HepG2 (cell line): ENCODE results near the gene PFKL. TPM values are rescaled to one million over a fixed set of nuclear protein-coding genes. Genes with fewer than 3 reads are reported as not detected.

ENCODE experiments used
- GTF3A ChIP-seq: sonication (generic); formaldehyde crosslinking; conservative IDR thresholded peaks from 2 replicates; pipeline ENCODE4 v1.4.0; 2020; ENCODE audit warnings: mild to moderate bottlenecking, missing genetic modification reagents
- HCFC1 ChIP-seq: fragments of 150-350 bp; IDR thresholded peaks from 2 replicates; pipeline ENCODE4 v1.6.1; 2014; ENCODE audit warnings: low read depth, low read length
- PPARG ChIP-seq: conservative IDR thresholded peaks from 2 replicates; pipeline ENCODE4 v1.6.1; 2016; ENCODE audit warnings: missing biosample characterization, missing genetic modification reagents
- SPEN ChIP-seq: sonication (generic); formaldehyde crosslinking; IDR thresholded peaks from 2 replicates; pipeline ENCODE4 v1.5.1; 2020; ENCODE audit warnings: low read depth, mild to moderate bottlenecking, missing genetic modification reagents
- ZSCAN31 ChIP-seq: sonication (generic); formaldehyde crosslinking; IDR thresholded peaks from 2 replicates; pipeline ENCODE4 v1.5.0; 2020; ENCODE audit warnings: low read depth, mild to moderate bottlenecking, missing genetic modification reagents
- ZSCAN9 ChIP-seq: IDR thresholded peaks from 2 replicates; pipeline ENCODE4 v1.6.1; 2016; ENCODE audit warnings: borderline replicate concordance
- polyA plus RNA-seq, 8 experiments: library from polyadenylated mRNA; depleted of rRNA in 3 of 8; stranded (reverse) in 7 of 8; unstranded in 1 of 8; fragments of >200 nt; fragmentation: Illumina TruSeq in 4 of 8; extraction: Trizol in 4 of 8; gene quantifications; 2 replicates each; pipeline versions ENCODE4 v1.2.1 to v1.2.3, GENCODE V29; 2011 to 2016; ENCODE audit warnings: low read depth in 4 of 8, missing spikeins in 1 of 8, mixed read lengths in 1 of 8; ENCODE audit not compliant: insufficient read depth in 1 of 8
- total RNA-seq, 5 experiments: library from RNA; depleted of rRNA; stranded (reverse); fragments of >200 nt; fragmentation: Illumina TruSeq; extraction: Trizol; gene quantifications; 2 replicates each; pipeline ENCODE4 v1.2.3, GENCODE V29; 2016; ENCODE audit warnings: low read depth in 1 of 5
- TF ChIP-seq, protein P1 (sequence below): sonication (generic); formaldehyde crosslinking; IDR thresholded peaks from 2 replicates; pipeline ENCODE4 v1.4.0; 2020; ENCODE audit warnings: mild to moderate bottlenecking, missing genetic modification reagents, borderline replicate concordance
- TF ChIP-seq, protein P2 (sequence below): sonication (generic); formaldehyde crosslinking; IDR thresholded peaks from 2 replicates; pipeline ENCODE4 v1.4.0; 2020; ENCODE audit warnings: missing genetic modification reagents
- TF ChIP-seq, protein P3 (sequence below): sonication (generic); formaldehyde crosslinking; IDR thresholded peaks from 2 replicates; pipeline ENCODE4 v1.5.1; 2020; ENCODE audit warnings: mild to moderate bottlenecking, missing genetic modification reagents
- TF ChIP-seq, protein P4 (sequence below): sonication (generic); formaldehyde crosslinking; conservative IDR thresholded peaks from 2 replicates; pipeline ENCODE4 v1.8.1; 2023; ENCODE audit warnings: missing genetic modification reagents
- TF ChIP-seq, protein P5 (sequence below): sonication (generic); formaldehyde crosslinking; IDR thresholded peaks from 2 replicates; pipeline ENCODE4 v1.8.0; 2022; ENCODE audit warnings: low read depth, missing genetic modification reagents

The PFKL gene
- total and polyA plus RNA-seq, 2 of the 13 experiments (the other 11 are each of a cell fraction or from before 2014, with no cell fraction given), result 92.8 to 106 TPM

DNA sequence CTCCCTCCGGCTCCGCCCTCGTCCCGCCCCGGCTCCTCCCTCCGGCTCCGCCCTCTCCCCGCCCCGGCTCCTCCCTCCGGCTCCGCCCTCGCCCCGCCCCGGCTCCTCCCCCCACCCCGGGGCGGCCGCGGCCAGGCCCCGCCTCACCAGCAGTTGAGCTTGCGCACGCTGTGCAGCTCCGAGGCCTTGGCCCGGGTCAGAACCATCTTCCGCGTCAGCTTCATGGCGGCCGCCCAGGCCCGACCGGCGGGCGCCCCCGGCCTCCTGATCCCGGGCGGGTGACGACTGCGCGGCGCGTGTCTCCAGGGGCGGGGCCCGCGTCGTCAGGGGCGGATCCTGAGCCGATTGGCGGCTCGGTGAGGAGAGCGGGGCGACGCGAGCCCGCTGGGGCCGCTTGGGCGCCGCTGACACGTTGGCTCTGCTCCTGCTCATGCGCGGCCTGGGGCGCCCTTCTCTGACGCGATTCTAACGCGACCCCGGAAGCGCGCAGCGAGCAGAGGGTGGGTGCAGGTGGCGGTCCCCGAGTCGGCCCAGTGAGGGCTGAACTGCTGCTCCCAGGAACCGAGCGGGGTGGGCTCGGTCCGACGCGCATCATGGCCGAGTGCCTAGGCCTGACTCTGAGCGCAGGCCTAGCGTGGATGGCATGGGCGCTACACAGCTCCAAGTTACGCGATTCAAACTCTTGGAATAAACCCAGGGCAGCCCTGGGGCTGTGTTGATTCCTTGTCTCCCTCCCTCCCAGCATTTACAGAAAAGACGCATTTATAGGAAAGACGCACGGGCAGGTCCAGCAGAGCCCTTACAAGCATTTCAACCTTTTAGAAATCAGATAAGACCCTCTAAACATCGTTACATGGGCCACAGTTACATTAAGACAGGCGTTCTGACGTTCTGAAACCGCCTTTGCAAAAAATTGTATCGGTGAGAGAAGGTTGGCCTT, 39.4 kb downstream of the PFKL start, which contains the start of gene CFAP410 (continued):
- TF ChIP-seq, protein P1, sequence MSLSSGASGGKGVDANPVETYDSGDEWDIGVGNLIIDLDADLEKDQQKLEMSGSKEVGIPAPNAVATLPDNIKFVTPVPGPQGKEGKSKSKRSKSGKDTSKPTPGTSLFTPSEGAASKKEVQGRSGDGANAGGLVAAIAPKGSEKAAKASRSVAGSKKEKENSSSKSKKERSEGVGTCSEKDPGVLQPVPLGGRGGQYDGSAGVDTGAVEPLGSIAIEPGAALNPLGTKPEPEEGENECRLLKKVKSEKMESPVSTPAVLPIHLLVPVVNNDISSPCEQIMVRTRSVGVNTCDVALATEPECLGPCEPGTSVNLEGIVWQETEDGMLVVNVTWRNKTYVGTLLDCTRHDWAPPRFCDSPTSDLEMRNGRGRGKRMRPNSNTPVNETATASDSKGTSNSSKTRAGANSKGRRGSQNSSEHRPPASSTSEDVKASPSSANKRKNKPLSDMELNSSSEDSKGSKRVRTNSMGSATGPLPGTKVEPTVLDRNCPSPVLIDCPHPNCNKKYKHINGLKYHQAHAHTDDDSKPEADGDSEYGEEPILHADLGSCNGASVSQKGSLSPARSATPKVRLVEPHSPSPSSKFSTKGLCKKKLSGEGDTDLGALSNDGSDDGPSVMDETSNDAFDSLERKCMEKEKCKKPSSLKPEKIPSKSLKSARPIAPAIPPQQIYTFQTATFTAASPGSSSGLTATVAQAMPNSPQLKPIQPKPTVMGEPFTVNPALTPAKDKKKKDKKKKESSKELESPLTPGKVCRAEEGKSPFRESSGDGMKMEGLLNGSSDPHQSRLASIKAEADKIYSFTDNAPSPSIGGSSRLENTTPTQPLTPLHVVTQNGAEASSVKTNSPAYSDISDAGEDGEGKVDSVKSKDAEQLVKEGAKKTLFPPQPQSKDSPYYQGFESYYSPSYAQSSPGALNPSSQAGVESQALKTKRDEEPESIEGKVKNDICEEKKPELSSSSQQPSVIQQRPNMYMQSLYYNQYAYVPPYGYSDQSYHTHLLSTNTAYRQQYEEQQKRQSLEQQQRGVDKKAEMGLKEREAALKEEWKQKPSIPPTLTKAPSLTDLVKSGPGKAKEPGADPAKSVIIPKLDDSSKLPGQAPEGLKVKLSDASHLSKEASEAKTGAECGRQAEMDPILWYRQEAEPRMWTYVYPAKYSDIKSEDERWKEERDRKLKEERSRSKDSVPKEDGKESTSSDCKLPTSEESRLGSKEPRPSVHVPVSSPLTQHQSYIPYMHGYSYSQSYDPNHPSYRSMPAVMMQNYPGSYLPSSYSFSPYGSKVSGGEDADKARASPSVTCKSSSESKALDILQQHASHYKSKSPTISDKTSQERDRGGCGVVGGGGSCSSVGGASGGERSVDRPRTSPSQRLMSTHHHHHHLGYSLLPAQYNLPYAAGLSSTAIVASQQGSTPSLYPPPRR (CRISPR knock-in tag), result peak; percentile 77; the same call in 1 of the 2 replicates
- TF ChIP-seq HCFC1, result peak; percentile 81
- TF ChIP-seq PPARG, result no peak
- TF ChIP-seq ZSCAN31 (CRISPR knock-in tag), result peak; percentile 75; the same call in 1 of the 2 replicates
- TF ChIP-seq, protein P2, sequence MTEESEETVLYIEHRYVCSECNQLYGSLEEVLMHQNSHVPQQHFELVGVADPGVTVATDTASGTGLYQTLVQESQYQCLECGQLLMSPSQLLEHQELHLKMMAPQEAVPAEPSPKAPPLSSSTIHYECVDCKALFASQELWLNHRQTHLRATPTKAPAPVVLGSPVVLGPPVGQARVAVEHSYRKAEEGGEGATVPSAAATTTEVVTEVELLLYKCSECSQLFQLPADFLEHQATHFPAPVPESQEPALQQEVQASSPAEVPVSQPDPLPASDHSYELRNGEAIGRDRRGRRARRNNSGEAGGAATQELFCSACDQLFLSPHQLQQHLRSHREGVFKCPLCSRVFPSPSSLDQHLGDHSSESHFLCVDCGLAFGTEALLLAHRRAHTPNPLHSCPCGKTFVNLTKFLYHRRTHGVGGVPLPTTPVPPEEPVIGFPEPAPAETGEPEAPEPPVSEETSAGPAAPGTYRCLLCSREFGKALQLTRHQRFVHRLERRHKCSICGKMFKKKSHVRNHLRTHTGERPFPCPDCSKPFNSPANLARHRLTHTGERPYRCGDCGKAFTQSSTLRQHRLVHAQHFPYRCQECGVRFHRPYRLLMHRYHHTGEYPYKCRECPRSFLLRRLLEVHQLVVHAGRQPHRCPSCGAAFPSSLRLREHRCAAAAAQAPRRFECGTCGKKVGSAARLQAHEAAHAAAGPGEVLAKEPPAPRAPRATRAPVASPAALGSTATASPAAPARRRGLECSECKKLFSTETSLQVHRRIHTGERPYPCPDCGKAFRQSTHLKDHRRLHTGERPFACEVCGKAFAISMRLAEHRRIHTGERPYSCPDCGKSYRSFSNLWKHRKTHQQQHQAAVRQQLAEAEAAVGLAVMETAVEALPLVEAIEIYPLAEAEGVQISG, result peak; percentile 92
- TF ChIP-seq, protein P3, sequence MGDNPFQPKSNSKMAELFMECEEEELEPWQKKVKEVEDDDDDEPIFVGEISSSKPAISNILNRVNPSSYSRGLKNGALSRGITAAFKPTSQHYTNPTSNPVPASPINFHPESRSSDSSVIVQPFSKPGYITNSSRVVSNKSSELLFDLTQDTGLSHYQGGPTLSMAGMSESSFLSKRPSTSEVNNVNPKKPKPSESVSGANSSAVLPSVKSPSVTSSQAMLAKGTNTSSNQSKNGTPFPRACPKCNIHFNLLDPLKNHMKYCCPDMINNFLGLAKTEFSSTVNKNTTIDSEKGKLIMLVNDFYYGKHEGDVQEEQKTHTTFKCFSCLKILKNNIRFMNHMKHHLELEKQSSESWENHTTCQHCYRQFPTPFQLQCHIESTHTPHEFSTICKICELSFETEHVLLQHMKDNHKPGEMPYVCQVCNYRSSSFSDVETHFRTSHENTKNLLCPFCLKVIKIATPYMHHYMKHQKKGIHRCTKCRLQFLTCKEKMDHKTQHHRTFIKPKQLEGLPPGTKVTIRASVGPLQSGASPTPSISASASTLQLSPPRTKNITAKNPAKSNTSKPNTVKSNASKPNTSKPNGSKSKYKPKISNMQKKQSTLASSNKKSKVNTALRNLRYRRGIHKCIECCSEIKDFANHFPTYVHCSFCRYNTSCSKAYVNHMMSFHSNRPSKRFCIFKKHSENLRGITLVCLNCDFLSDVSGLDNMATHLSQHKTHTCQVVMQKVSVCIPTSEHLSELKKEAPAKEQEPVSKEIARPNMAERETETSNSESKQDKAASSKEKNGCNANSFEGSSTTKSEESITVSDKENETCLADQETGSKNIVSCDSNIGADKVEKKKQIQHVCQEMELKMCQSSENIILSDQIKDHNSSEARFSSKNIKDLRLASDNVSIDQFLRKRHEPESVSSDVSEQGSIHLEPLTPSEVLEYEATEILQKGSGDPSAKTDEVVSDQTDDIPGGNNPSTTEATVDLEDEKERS (CRISPR knock-in tag), result no peak
- TF ChIP-seq GTF3A (CRISPR knock-in tag), result no peak
- peak; percentile 98 for TF ChIP-seq SPEN (CRISPR knock-in tag)
- TF ChIP-seq, protein P4, sequence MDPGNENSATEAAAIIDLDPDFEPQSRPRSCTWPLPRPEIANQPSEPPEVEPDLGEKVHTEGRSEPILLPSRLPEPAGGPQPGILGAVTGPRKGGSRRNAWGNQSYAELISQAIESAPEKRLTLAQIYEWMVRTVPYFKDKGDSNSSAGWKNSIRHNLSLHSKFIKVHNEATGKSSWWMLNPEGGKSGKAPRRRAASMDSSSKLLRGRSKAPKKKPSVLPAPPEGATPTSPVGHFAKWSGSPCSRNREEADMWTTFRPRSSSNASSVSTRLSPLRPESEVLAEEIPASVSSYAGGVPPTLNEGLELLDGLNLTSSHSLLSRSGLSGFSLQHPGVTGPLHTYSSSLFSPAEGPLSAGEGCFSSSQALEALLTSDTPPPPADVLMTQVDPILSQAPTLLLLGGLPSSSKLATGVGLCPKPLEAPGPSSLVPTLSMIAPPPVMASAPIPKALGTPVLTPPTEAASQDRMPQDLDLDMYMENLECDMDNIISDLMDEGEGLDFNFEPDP, result no peak
- 0 out of 2 replicates have a peak, but pooled peaks have one; percentile 57 for TF ChIP-seq ZSCAN9 (CRISPR knock-in tag)
- TF ChIP-seq, protein P5, sequence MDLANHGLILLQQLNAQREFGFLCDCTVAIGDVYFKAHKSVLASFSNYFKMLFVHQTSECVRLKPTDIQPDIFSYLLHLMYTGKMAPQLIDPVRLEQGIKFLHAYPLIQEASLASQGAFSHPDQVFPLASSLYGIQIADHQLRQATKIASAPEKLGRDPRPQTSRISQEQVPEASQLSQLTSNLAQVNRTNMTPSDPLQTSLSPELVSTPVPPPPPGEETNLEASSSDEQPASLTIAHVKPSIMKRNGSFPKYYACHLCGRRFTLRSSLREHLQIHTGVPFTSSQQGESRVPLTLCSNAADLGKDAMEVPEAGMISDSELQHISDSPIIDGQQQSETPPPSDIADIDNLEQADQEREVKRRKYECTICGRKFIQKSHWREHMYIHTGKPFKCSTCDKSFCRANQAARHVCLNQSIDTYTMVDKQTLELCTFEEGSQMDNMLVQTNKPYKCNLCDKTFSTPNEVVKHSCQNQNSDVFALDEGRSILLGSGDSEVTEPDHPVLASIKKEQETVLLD (CRISPR knock-in tag), result peak; percentile 81
